GM21717 (cell line): ENCODE results near the gene ZNRD2.
A peak's percentile ranks its signal among the peaks of the same experiment; 100 is the strongest.
"Not testable (repeated sequence)": the region's sequence is repeated elsewhere in the genome, so short reads cannot be mapped to it uniquely, and the experiment has no call there.

Experiments used
- ATAC-seq: cut with Tn5 transposase; IDR thresholded peaks from one replicate; pipeline ENCODE4 v1.9.1; 2021; ENCODE audit warnings: mild to moderate bottlenecking, moderate library complexity; ENCODE audit not compliant: unreplicated experiment

Gene ZNRD2

DNA sequence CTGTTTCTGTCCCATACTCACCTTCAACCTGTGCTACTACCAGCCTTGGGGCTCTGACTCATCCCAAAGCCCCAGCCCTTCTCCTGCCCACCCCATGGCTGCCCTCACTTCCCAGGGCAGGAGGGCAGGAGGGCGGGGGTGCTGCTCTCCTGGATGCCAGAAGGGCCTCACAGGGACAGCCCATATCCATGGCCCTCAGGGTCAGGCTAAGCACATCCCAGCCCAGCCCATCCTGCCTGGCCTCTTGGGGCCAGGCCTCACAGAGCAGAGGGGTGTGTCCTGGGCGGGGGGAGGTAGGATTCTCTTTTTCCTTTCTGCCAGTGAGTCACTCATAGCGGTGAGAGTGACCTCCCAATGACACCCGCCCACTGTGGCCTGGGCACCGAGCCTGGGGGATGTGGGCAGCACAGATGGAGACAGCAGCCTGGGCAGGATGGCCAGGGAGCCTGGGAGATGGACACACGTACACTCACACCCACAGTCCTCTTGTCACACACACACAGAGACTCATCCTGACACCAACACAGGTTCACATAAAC, 14.5 kb upstream of the ZNRD2 start:
- ATAC-seq, result no peak

DNA sequence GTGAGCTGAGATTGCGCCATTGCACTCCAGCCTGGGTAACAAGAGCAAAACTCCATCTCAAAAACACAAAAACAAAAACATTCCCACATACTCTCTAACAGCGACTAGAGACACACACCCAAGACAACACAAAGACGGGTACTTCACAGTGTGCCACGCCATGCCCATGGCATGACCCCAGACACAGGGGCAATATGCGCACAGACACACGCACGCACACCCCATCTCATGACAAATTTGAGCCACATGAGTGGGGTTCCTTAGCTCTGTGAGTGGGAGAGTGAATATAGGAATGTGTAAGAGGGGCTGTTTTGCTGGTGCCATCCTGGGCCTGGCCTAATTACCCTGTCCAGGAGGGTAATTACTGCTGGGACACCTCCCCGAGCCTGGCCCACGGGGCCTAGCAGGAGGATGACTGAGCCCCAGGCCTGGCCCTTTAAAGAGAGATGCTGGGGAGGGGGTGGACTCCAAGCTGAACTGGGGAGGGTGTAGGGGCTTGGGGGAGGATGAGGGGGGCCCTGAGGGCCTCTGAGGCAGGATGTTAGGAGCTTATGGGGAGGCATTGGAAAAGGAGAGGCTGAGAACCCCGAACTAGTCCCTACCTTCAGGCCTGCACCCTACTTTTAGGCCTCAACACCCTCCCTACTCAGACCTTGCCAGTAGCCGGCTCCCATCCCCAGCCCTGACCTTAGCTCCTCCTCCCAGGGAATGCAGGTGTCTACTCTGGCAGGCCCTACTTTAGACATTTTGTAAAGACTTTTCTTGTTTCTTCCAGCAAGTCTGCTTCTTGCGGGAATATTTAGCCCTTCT, 13.6 kb upstream of the ZNRD2 start:
- no peak for ATAC-seq

DNA sequence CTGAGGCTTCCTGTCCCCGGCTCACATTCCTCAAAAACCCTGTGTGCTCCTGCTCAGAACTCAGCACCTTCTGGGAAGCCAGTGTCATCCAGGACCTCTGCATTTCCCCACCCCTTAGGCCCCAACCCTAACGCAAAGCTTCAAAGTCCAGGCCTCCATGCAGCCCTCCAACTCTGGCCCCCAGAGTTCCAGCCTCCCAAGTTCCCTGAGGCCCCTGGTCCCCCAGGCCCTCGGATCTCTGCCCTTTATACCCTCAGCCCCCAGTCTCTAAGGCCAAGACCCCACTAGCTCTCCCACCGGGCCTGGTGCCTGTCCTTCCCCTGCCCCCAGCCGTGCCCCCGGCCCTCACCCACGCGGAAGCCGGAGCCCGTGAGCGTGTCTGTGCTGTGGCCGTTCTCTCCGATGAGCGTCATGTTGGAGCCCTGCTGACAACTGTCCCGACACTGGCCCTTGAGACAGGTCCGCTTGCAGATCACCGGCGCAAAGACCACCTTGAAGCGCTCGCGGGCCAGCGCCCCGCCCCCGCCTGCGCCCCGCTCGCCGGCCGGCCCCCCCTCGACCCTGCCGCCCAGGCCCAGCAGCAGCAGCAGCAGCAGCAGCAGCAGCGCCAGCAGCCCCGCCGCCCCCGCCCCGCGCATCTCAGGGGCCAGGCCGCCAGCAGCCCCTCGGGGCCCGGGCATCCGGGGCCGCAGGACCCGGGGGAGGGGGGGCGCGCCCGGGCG, 12.8 kb upstream of the ZNRD2 start:
- no peak for ATAC-seq

DNA sequence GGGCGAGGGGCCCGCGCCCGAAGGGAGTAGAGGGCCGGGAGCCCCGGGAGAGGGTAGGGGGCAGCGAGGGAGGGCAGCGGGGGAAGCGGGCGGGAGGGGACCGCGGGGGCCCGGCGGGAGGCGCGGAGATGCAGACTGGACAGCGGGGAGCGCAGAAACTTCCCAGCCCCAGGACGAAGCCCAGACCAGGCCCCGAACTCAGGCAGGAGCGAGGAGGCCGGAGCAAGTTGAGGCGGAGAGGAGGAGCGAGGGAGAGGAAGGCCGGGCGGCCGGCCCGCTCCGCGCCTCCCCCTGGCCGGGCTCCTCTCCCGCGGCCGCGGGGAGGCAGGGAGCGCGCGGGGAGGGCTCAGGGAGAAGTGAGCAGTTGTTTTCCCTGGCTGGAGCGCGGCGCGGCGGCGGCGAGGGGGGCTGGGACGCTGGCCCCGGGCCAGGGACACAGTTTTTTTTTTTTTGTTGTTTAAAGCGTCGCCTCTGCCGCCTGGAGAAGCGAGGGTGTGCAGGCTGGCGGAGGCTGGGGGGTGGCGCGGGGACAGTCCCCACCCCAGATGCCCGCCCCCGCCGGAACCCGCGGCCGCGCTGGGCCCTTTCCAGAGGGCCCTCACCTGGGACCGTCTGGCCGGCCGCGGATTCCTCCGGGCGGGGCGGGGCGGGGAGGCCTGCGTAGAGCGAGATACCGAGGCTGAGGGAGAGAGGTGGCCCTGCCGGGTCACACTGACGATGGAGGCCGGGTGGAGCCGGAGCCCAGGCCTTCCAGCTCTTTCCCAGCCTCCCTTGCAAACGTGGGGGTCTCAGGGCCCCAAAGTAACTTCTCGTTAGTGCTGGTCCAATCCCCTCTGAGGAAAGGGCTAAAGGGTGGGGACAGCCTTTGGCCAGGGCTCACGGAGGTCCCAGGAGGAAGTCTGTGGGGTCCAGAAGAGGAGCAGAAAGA, 12.0 kb upstream of the ZNRD2 start, which contains the start of gene LTBP3:
LTBP3 (minus strand) TSS at position 358 of the 928 bp plus-strand sequence. CDS start 400 bp downstream, outside the sequence.
- ATAC-seq, result no peak

DNA sequence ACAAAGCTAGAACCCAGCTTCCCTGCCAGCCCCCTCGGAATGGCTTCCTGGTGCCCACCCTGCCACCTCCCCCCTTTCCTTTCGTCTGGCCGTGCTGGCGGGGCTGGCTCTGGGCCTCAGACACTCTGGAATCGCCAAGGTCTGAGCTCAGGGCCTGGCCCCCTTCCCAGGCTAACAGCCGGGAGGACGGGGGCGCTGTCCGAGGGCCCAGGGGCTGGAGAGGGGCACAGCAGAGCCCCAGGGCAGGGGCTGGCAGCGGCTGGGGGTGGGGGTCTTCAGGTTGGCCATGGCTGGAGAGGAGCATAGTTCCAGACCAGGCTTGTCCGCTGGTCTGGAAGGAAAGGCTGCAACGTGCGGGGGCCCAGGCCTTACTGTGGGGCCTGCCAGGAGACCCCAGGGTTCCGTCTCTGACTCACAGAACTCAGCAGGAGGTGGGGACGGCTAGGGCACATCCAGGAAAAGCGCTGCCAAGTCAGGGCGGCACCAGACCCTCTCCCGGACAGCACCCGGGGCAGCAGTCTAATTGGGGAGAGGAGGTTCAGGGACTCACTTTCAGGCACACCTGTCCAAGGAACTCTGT, 11.3 kb upstream of the ZNRD2 start:
- ATAC-seq, result no peak

DNA sequence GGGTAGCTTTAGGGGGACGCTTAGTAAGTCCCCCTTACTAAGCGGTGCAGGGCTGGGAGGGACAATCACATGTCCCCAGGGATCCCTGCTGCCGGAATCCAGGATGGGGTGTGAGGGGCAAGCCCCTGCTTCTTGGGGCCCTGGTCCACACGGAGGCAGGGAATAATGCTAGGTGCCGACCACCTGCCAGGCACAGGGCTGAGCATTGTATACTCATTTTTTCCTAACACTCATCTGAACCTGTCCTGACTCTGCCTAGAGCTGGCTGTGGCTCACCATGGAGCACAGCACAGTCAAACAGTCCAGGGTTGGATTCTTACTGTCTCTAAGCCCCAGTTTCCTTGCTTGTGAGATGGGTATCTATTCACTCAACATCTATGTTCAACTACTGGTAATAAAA, 10.7 kb upstream of the ZNRD2 start:
- no peak for ATAC-seq

DNA sequence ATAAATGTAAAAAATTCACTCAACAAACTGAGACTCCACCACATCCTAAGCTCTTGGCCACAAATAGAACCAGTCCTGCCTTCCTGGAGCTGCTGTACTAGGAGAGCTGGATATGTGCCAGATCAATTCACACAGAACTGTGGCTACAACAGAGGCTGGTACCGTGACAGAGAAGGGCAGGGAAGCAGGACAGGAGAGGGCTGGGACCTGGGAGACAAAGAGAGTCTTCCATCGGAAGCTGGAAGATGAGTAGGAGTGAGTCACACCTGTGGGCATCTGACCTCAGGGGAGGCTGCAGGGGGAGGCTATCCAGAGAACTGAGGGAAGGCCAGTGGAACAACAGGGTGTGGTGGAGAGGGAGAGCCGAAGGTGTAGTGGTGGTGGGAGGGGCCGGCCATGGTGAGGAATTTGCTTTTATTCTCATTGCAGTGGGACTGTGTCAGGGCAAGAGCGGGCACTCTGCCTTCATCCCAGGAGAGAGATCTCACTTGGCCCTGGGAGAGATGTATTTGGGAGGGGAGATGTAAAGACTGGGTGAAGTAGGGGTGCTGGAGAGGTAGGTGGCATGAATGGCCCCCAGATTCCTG, 10.2 kb upstream of the ZNRD2 start:
- no peak for ATAC-seq

DNA sequence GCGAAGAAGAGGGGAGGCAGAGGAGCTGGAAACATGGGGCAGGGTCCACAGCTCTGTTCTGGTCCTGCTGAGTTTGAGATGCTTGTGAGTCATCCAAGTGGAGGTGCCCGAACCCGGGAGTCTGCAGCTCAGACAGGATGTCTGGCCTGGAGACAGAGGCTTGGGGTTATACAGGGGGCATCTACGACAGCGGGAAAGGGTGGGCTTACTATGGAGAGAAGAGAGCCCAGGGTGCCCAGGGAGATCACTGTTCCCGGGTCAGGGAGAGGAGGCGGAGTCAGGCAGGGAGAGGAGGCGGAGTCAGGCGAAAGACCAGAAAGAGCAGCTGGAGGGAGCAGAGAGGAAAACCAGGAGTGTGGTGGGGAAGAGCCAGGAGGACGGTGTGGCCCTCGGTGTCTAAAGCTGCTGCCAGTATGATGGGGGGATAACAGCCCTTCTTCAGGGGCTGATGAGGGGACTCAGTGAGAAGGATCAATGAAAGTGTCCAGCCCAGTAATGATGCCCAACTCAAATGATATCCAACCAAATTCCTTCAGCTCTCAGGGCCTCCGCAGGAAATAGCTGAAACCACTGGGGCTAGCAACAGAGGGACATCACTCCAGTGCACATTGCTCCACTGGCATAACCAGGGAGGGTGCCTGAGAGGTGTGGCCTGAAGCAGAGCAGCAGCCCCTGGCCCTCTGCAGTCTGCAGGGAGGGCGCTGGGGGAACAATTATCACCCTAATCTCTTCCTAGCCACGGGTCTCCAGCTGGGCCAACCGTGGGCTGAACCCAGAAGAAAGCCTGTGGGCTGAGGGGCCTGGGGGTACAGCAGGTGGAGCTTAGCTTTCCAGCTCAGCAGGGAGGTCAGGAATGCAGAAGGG, 9.5 kb upstream of the ZNRD2 start:
- no peak for ATAC-seq

DNA sequence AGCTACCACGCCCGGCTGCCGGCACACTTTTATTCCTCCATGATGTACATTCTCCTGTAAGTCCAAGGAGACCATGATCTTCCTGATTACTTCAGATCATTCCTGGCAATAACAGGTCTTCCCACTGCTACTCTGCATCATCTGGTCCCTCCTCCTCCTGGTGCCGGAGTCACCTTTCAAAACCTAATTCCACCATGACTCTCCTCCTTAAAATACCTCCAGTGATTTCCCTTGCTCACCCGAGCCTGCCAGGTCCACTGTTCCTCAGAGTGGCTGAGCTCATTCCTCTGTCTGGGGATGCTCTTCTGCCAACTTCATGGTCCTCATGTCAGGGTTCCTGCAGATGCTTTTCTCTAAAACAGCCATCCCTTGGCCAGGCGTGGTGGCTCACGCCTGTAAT, 8.3 kb upstream of the ZNRD2 start:
- no peak for ATAC-seq

DNA sequence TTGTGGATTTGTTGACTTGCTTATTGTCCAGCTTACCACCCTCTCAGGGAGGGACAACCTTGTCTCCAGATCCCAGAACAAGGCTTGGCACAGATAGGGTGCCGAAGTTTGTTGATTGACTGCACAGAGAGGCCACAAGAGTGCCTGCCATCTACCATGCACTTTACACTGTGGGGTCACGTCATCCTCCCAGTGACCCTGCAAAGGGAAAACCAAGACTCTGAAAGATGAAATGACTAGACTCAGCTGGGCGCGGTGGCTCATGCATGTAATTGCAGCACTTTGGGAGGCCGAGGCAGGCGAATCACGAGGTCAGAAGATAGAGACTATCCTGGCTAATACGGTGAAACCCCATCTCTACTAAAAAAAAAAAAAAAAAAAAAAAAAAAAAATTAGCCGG, 7.5 kb upstream of the ZNRD2 start:
- no peak for ATAC-seq

DNA sequence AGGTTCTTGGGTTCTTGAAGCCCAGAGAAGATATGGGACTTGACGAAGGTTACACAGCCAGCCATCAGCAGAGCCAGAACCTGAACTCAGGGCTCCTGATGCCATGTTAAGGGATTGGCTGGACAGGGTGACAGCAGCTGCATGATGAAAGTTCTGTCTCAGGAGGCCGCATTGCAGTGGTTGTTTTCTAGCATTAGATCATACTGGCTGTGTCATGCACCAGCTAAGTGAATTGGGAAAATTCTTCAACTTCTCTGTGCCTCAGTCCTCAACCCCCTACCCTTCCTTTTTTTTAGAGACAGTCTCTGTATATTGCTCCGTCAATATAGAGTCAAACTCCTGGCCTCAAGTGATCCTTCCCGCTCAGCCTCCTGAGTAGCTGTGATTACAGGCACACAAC, 6.7 kb upstream of the ZNRD2 start:
- ATAC-seq, result no peak

DNA sequence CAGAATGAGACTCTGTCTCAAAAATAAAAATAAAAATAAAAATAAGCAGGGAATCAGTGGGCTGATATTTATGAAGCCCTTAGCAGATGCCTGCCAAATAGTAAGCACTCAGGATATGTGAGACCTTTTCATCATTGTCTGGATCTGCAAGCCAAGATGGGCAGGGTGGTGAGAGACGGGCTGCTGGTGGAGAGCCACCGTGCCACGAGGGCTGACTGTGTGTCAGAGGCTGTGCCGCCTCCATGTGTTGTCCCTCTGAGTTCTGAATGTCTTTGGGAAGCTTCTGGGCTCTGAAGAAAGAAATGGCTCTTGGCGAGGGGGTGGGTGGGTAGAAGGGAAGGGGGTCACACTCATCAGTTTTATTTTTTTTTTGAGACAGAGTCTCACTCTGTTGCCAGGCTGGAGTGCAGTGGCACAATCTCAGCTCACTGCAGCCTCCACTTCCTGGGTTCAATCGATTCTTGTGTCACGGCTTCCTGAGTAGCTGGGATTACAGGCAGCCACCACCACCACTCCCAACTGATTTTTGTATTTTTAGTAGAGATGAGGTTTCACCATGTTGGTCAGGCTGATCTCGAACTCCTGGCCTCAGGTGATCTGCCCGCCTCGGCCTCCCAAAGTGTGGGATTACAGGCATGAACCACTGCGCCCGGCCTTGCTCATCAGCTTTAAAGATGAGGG, 5.3 kb upstream of the ZNRD2 start:
- not testable (repeated sequence) for ATAC-seq

DNA sequence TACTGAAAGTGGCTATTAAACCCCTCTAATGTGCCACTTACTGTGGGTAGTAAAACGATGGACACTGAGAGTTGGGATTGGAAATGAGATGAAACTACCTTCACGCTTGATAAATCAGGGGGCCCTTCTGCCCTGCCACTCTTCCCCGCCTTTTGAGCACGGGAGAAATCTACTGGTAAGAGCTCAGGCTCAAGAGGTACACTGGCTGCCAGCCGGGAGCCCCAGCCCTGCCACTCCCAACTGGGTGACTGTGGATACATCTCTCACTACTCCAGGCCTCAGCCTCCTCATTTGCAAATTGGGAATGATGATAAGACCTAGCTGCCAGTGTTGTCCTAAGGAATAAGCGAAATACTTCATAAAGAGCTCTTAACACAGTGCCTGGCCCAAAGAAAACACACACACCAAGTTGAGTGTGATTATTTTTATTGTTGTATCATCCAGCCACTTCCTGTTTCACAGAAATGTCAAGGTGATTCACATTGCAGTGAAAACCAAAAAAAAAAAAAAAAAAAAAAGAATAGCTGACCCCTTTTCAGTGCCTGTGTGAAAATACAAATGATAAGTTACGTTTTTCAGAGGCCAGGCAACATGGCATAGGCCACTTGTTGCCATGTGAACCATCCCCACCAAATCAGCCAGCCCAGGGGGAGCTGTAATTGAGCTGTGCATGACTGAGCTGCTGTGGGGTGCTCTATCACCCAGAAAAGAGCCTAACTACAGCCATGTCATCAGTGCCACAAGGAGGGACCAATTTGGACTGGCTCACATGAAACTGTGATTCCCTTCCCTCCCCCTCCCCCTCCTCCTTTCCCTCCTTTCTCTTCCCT, 4.4 kb upstream of the ZNRD2 start:
- ATAC-seq, result no peak

DNA sequence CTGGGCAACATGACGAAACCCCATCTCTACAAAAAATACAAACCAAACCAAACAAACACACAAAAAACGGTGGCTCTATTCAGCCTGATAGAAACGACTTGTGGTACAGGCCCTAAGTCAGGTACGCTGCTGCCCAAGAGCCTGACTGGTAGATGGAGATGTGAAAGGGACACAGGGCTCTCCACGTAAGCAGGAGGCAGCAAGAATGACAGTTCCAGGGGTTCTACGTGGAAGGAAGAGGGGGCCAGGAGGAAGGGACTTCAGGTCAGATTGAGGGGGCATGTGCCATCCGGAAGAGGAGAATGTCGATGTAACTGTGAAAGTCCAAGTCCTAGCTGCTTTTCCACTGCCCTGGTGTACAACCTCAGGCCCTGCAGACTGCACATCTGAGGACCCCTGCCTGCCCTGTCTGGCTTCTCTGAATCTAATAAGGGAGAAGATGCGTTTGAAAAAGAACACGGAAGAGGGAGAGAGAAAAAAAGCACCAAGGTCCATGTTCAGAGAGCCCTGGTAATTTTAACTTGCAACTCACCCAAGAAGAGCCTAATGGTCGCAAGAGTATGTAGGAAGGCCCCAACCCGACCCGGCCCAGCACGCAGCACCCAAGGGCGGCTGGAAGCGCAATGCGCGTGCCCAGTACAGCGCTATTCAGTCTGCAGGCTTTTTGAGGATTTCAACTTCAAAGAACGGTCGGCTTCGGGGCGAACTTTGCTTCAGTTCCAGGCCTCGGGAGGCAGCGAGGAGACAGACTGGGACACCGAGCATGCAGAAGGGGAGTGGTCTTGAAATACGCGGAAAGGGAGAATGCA, 909 bp upstream of the ZNRD2 start:
- peak; percentile 7 for ATAC-seq

DNA sequence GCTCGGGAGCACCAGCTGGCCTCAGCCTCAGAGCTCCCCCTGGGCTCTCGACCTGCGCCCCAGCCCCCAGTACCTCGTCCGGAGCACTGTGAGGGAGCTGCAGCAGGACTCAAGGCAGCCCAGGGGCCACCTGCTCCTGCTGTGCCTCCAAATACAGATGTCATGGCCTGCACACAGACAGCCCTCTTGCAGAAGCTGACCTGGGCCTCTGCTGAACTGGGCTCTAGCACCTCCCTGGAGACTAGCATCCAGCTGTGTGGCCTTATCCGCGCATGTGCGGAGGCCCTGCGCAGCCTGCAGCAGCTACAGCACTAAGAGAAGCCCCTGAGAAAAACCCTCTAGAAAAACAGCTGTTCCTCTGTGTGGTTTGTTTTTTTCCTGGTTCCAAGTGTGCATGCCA, 1.1 kb downstream of the ZNRD2 start:
- ATAC-seq, result no peak

DNA sequence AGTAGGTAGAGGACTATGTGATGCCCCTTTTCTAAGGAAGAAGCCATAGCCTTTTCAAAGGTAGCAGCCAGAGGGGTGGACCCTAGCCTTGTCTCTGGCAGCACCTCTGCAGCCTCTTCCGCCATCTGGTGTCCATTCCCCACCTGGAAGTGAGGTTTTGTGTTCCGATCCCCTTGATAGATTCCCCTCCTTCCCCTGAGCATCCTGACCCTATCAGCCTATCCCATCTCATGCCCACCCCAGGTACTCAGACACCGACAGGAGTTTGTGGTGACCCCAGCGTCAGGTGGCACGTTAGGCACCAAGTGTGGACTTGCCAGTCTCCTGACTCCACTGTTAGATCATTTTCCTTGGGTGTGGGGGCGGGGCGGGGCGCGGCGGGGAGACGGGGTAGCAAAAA, 1.7 kb downstream of the ZNRD2 start:
- ATAC-seq, result no peak
